Measurements from ENCODE around the gene CCHCR1. TPM values are rescaled to one million over a fixed set of nuclear protein-coding genes. Genes with fewer than 3 reads are reported as not detected.

CCHCR1 gene, protein sequence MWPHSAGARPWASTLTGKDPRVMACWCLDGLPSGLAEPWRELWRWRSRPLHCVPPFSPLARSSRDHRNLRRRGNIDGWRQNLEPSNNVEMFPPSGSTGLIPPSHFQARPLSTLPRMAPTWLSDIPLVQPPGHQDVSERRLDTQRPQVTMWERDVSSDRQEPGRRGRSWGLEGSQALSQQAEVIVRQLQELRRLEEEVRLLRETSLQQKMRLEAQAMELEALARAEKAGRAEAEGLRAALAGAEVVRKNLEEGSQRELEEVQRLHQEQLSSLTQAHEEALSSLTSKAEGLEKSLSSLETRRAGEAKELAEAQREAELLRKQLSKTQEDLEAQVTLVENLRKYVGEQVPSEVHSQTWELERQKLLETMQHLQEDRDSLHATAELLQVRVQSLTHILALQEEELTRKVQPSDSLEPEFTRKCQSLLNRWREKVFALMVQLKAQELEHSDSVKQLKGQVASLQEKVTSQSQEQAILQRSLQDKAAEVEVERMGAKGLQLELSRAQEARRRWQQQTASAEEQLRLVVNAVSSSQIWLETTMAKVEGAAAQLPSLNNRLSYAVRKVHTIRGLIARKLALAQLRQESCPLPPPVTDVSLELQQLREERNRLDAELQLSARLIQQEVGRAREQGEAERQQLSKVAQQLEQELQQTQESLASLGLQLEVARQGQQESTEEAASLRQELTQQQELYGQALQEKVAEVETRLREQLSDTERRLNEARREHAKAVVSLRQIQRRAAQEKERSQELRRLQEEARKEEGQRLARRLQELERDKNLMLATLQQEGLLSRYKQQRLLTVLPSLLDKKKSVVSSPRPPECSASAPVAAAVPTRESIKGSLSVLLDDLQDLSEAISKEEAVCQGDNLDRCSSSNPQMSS
- total RNA-seq = 46.7 and 48.6 TPM in 2 replicates
- long read RNA-seq, transcript CCHCR1-201 (18 exons, 2,625 nt) = major isoform, 13 of 46 reads
- long read RNA-seq, partial matches to known transcripts = 5 of 46 reads
- long read RNA-seq, other reads (novel, unspliced or antisense) = 25 of 46 reads

DNA sequence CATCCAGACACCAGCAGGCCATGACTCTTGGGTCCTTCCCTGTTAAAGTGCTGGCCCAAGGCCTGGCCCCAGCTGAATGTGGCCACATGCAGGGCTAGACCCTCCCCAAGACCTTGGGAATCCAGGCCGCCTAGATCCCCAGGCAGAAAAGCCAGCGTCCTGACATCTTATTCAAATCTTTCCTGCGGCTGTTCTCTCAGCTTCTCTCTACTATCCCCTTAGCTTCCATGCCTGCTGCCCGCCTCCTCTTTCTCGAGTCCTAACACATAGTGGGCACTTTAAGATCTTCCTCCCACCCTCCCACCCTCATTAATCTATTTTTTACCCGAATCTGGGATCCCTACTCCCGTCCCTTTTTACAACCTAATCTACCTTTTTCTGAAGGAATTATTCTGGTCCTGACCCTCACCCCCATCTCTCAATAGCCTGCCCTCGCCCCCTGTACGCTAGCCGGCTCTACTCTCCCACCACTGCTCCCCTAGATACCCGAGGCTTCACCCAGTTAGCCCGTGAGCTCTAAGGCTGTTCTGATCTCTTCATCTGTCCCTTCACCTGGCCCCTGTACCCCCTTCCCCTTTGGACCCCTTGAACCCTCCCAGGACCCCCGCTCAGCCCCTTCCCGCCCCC, at the start of gene CCHCR1:
Gene CCHCR1, minus strand, starts transcription at position 290 of the 627 bp plus-strand sequence. Its CDS starts 202 bp downstream, at position 88.
- peak within 1 kb of the TSS; percentile 66 for H3K27ac Mint-ChIP-seq (ENCODE audit: unreplicated experiment)
- no peaks in the 10 kb centered on the region for H3K9me3 Mint-ChIP-seq

DNA sequence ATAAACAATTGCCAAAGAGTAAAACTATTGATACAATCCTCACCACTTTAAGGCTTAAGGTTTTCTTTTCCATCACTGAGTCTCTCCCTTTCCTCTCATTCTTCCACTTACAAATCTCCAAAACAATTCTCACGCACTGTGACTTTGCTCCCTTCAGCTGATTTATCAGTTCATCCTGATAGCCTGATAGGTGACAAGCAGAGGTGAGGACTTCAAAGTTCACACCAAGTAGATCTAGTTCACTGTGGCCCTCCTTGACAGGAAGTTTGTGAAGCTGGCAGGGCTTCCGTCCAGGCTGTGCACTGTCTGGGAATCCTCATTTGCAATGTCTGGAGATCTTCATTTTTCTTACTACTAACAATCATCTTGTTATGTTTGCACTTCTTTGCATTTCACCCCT, 48.0 kb upstream of the CCHCR1 start:
- H3K9me3 Mint-ChIP-seq = peaks cover 3% of the 10 kb centered on the region
- H3K27me3 Mint-ChIP-seq (ENCODE audit: low read depth) = no peaks in the 10 kb centered on the region
- no peak for DNase-seq (ENCODE audit: low read depth, low spot score)
- no peaks in the 10 kb centered on the region for H3K36me3 Mint-ChIP-seq (ENCODE audit: low read depth)
- TF ChIP-seq, protein P1, sequence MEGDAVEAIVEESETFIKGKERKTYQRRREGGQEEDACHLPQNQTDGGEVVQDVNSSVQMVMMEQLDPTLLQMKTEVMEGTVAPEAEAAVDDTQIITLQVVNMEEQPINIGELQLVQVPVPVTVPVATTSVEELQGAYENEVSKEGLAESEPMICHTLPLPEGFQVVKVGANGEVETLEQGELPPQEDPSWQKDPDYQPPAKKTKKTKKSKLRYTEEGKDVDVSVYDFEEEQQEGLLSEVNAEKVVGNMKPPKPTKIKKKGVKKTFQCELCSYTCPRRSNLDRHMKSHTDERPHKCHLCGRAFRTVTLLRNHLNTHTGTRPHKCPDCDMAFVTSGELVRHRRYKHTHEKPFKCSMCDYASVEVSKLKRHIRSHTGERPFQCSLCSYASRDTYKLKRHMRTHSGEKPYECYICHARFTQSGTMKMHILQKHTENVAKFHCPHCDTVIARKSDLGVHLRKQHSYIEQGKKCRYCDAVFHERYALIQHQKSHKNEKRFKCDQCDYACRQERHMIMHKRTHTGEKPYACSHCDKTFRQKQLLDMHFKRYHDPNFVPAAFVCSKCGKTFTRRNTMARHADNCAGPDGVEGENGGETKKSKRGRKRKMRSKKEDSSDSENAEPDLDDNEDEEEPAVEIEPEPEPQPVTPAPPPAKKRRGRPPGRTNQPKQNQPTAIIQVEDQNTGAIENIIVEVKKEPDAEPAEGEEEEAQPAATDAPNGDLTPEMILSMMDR (conservative IDR thresholded peaks at IDR 0.05) = no peak
- H3K4me1 Mint-ChIP-seq = peaks cover 32% of the 10 kb centered on the region
- no peak overlapping the region for H3K4me3 Mint-ChIP-seq
- no peak overlapping the region for H3K27ac Mint-ChIP-seq (ENCODE audit: unreplicated experiment)

More for the DNA sequence above, at the start of gene CCHCR1:
- DNase-seq (ENCODE audit: low read depth, low spot score) = no peak
- peak within 1 kb of the TSS; percentile 92 for H3K4me3 Mint-ChIP-seq
- TF ChIP-seq, protein P1 (conservative IDR thresholded peaks at IDR 0.05) = no peak
- H3K4me1 Mint-ChIP-seq = peaks cover 31% of the 10 kb centered on the region
- H3K27me3 Mint-ChIP-seq (ENCODE audit: low read depth) = no peaks in the 10 kb centered on the region
- peaks cover 3% of the 10 kb centered on the region for H3K36me3 Mint-ChIP-seq (ENCODE audit: low read depth)

DNA sequence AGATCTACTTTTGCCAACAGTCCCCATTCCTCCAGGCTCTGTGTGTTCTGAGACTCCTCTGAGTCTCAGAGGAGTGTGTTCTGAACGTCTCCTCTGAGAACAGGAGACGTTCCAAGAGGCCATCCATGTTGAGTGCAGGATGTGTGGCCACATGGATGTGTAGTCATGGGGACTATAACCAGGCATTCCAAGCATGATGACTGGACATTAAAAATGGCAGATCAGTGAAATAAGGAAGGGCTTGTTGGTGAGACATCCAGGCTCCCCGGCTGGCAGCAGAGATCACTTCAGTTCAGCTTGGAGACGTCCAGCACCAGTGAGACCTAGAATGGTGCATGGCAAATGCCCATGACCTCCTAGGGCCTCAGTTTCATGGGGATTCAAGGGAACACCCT, 47.1 kb upstream of the CCHCR1 start:
- Mint-ChIP-seq H3K4me3 (no peak overlapping the region), H3K36me3 (ENCODE audit: low read depth) (no peaks in the 10 kb centered on the region), H3K4me1 (peaks cover 29% of the 10 kb centered on the region), H3K27me3 (ENCODE audit: low read depth) (no peaks in the 10 kb centered on the region), H3K9me3 (peaks cover 3% of the 10 kb centered on the region), H3K27ac (ENCODE audit: unreplicated experiment) (no peak overlapping the region)
- TF ChIP-seq, protein P1 (conservative IDR thresholded peaks at IDR 0.05) = no peak
- DNase-seq (ENCODE audit: low read depth, low spot score) = no peak

DNA sequence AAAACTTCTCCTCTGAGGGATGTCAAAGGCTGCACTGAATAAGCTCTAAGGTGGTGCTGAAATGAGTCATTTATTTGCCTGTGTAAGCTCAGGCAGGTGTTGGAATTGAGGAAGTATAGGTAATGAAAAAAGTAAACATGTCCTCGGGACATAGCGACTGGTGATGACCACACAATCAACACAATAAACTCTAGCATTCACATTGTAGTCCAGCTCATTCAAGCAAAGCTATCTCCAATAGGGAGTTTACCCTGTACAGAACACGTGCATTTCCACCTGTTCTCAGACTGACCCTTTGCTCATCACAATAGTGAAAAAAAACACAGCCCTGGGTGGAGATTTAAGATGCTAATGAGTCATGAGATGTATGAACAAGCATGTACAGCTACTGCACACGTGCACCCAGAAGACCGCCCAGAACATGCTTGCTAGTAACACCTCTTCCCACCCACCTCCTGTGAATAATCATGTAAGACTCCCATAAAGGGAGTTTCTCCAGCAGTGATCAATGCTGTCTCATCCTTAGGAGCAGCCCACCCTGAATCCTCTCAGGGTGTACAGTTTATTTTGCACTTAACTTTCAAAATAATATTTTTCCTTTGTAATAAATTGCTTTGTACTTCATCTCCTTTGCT, 45.9 kb upstream of the CCHCR1 start:
- peak overlapping the region; percentile 59 for H3K4me3 Mint-ChIP-seq
- H3K27ac Mint-ChIP-seq (ENCODE audit: unreplicated experiment) = no peak overlapping the region
- no peaks in the 10 kb centered on the region for H3K27me3 Mint-ChIP-seq (ENCODE audit: low read depth)
- H3K9me3 Mint-ChIP-seq = peaks cover 3% of the 10 kb centered on the region
- no peak for DNase-seq (ENCODE audit: low read depth, low spot score)
- TF ChIP-seq, protein P1 (conservative IDR thresholded peaks at IDR 0.05) = no peak
- H3K4me1 Mint-ChIP-seq = peaks cover 24% of the 10 kb centered on the region
- H3K36me3 Mint-ChIP-seq (ENCODE audit: low read depth) = no peaks in the 10 kb centered on the region

All from neural crest cell (in vitro differentiated cells).